C4-2B (cell line): ENCODE results near the gene ZNF668.

Experiments
- ZFX ChIP-seq: fragments of 450-650 bp; IDR thresholded peaks from 2 replicates; pipeline ENCODE4 v1.6.1; 2017
- TF ChIP-seq, protein P1 (sequence below): fragments of 450-650 bp; conservative IDR thresholded peaks from 2 replicates; pipeline ENCODE4 v1.5.1; 2017; ENCODE audit warnings: mild to moderate bottlenecking

DNA sequence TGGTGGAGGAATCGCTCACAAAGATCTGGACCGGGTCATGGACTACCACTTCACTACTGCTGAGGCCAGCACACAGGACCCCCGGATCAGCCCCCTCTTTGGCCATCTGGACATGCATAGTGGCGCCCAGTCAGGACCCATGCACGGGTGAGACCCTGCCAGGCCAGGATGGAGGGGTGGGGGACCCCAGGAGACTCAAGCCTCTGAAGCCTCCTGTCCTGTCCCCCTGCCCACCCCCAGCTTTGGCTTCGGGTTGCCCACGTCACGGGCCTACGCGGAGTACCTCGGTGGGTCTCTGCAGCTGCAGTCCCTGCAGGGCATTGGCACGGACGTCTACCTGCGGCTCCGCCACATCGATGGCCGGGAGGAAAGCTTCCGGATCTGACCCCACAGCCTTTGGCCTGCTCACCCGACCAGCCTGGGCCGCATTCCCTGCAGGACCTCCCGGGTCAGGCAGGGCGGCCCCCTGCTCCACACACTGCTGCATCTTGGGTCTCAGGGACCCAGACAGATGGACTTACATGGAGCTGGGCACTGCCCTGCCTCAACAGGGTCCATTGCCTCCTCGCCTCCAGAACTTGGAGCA is 37.9 kb upstream of the ZNF668 start:
- TF ChIP-seq, protein P1, sequence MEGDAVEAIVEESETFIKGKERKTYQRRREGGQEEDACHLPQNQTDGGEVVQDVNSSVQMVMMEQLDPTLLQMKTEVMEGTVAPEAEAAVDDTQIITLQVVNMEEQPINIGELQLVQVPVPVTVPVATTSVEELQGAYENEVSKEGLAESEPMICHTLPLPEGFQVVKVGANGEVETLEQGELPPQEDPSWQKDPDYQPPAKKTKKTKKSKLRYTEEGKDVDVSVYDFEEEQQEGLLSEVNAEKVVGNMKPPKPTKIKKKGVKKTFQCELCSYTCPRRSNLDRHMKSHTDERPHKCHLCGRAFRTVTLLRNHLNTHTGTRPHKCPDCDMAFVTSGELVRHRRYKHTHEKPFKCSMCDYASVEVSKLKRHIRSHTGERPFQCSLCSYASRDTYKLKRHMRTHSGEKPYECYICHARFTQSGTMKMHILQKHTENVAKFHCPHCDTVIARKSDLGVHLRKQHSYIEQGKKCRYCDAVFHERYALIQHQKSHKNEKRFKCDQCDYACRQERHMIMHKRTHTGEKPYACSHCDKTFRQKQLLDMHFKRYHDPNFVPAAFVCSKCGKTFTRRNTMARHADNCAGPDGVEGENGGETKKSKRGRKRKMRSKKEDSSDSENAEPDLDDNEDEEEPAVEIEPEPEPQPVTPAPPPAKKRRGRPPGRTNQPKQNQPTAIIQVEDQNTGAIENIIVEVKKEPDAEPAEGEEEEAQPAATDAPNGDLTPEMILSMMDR, result no peak
- no peak for TF ChIP-seq ZFX
